GOT3 (cell line): ENCODE data around the gene SLC2A14.
"Not testable (repeated sequence)": the region's sequence is repeated elsewhere in the genome, so short reads cannot be mapped to it uniquely, and the experiment has no call there.

ENCODE experiments used
- DNase-seq: peaks from one replicate; lab custom pipeline; 2025; ENCODE audit warnings: mixed read lengths; lab: John Stamatoyannopoulos, UW

Gene SLC2A14

DNA sequence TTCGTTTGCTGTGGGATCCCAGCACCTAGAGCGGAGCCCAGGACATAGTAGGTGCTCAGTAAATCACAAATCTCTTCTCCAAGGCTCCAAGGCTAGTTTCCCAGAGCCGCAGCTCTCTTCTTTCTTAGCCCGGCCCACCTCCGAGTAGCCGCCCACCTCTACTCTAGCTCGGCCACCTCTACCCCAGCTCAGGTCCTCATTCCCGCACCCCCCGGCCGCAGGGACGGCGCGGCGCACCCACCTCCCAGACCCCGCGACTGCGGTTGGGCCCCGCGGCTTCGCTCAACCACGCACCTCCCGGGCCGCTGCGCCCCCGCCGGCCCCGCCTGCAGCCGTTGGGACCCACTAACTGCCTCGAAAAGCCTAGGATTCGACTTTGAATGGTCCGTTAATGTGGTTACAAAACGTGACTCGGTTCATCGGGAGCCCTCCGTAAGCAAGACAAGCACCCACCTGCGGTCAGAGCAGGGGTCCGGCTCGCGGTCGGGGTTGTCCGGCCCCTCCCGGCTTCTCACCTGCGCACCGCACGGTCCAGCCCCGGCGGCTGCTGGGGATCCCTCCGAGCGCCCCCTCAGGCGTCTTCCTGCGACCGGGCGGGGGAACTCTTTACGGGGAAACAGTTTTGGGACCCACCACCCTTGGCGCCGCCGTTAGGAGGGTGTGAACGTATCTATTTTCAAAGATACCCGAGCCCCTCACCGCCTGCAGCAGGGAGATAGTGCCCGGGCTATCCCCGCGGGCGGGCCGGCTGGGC lies at the start of gene SLC2A14:
Gene SLC2A14 (minus strand): TSS at position 350 of the 754 bp plus-strand sequence. CDS start 3,035 bp downstream, outside the sequence.
- DNase-seq, result no peak

DNA sequence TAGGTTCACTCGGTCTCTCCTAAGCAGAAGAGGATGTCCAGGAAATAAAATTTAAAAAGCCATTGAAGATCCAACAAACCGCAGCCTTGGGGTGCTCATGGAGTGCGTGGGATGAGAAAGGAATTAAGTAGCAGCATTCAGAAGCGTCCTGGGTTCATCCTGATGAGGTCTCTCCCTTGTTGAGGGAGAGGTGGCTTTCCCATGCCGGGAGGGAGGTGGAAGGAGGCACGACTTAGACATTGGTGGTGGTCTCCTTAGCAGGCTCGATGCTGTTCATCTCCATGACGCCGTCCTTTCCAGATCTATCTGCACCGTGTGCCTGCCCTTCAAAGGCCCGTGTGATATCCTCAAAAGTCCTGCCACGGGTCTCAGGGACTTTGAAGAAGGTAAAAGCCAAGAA lies 48.5 kb upstream of the SLC2A14 start:
- DNase-seq, result not testable (repeated sequence)

DNA sequence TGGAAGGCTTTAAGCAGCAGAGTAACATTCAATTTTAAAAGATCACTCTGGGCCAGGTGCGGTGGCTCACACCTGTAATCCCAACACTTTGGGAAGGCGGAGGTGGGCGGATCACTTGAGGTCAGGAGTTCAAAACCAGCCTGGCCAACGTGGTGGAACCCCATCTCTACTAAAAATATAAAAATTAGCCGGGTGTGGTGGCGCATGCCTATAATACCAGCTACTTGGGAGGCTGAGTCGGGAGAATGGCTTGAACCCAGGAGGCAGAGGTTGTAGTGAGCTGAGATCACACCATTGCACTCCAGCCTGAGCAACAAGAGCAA lies 45.5 kb upstream of the SLC2A14 start:
- DNase-seq, result not testable (repeated sequence)

DNA sequence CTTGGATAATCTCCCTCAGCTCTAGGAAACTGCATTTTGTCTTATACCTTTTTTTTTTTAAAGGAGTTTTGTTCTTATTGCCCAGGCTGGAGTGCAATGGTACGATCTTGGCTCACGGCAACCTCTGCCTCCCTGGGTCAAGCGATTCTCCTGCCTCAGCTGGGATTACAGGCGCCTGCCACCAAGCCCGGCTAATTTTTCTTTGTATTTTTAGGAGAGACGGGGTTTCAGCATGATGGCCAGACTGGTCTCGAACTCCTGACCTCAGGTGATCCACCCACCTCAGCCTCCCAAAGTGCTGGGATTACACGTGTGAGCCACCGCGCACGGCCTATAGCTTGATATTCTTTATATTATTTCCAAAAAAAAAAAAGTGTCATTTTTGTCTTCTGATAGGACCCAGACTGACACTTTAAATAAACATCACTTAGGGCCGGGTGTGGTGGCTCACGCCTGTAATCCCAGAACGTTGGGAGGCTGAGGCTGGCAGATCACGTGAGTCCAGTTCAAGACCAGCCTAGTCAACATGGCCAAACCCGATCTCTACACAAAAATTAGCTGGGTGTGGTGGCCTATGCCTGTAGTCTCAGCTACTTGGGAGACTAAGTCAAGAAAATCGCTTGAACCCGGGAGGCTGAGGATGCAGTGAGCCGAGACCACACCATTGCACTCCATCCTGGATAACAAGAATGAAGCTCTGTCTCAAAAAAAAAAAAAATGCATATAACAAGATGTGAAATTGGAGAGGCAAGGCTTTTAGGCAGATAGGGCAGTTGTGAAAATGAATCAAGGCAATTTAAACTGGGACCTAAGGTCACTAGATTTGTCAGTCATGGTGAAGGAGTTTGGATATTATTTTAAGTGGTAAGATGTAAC lies 44.9 kb upstream of the SLC2A14 start:
- no peak for DNase-seq

DNA sequence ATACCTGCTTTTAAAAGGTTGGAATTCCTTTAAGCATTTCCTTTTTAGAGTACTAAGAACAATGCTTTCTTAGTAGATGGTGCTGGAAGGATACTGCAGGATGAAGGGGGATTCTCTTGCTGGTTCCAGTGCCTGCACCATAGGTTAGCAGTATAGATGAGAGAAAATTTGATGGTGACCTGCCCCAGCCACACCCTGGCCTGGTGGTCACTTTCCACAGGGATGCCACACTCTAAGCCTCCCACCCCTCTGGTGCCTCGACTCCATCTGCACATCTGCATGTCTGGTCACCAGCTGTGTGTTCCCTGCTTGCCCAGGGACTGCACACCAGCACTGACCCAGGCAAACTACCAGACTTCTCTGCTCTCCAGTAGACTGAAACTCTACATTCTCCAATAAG lies 44.2 kb upstream of the SLC2A14 start:
- no peak for DNase-seq

DNA sequence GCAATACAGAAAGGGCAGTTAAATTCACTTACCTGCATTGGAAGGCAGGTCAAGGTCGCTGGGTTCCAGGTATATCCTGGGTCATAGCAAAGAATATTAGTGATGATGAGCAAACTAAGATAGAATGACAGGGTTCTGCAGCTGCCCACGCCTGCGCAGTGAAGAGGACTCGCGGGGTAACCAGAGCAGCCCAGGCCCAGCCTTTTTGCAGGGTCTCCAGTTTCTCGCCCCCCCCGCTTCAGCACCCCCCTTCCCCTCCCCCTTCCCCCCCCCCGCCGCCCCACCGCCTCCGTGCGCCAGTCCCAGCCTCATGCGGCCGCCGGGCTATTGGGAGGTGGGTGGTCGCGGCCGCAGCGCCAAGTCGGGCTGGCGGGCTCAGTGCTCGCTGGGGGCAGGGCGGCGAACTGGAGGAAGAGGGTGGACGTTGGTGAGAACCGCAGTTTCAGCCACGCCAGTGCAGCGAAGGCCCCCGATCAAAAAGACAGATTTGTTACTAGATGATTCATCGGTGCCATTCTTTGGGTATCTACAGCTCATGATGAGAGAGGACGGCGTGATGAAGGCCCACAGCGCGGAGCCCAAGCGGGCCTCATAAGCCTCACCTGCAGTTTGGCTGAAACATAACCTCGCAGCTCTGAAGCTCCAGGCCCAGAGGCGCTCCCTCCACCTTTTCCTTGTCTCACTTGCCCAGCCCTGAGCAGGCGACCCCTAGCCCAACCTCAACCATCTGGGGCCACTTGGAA lies 43.1 kb upstream of the SLC2A14 start:
- DNase-seq, result no peak

DNA sequence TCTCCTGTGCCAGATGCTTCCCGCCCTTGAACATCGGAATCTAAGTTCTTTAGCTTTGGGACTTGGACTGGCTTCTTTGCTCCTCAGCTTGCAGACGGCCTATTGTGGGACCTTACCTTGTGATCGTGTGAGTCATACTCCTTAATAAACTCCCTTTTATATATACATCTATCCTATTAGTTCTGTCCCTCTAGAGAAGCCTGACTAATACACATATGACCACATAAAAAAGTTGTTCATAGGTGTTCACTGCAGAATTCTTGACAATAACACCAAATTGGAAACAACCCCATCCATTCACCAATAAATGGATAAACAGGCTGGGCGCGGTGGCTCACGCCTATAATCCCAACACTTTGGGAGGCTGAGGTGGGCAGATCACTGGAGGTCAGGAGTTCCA lies 37.4 kb upstream of the SLC2A14 start:
- not testable (repeated sequence) for DNase-seq

DNA sequence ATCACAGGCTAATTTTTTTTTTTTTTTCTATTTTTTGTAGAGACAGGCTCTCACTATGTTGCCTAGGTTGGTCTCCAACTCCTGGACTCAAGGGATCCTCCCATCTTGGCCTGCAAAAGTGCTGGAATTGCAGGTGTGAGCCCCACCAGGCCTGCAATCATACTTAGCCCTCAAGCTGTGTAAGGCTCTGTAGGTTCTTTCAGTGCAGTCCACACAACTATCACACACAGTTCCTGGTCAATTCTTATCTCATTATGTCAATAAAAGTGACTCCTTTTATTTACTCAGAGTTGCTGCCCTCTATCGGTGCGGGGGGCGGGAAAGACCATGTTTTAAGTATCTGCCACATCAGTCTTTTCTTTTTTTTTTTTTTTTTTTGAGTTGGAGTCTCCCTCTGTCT lies 34.3 kb upstream of the SLC2A14 start:
- no peak for DNase-seq

DNA sequence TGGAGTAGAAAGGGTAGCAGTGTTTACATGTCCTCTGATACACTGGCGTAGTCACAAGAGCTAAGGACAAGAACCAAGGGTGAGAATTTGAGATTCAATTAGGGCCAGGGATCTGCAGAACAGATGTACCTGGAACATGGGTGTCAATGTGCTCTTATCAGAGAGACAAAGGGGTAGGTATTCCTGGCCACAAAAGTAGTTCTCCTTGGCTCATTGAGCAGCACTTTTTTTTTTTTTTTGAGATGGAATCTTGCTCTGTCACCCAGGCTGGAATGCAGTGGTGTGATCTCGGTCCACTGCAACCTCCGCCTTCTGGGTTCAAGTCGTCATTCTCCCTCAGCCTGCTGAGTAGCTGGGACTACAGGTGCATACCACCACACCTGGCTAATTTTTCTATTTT lies 33.6 kb upstream of the SLC2A14 start:
- not testable (repeated sequence) for DNase-seq

DNA sequence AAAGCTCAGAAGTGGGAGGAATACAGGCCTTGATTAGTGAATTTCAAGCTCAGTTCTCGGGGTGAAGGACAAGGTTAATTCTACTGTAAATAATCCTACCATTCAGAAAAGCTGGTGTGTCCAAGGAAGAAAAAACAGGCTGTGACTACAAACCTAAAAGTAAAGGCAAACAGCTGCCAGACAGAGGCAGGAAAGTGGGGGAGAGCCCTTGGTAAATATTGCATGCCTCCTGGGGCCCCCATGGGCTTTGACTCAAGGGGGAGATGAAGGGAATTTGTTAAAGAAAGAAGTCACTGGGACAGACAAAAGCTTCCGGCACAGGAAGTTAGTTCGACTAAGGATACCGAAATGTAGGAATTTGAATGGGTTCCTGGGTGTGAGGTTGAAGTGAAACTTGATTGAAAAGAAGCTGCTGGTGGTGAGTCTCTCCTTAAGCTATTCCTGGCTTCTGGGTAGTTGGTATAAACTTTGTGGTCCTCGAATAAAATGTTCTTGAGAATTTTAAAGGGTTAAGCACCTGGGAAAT lies 32.9 kb upstream of the SLC2A14 start:
- not testable (repeated sequence) for DNase-seq

DNA sequence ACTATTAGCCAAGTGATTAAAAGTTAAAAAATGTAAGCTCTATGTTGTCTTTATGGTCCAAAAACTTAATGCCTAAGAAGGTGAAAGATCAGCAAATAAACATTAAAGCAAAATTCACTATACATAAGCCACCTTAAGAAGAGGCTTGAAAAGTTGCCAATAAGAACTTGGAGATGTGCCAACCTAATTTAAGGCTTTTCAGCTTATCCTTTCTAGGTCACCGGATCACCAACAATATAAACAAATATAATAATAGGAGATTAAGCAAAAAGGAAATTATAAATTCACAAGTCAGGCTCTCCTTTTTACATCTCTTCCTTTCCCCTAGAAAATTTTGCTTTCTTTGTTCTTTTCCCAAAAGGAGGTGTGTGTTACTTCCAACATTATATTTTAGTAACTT lies 32.4 kb upstream of the SLC2A14 start:
- no peak for DNase-seq

DNA sequence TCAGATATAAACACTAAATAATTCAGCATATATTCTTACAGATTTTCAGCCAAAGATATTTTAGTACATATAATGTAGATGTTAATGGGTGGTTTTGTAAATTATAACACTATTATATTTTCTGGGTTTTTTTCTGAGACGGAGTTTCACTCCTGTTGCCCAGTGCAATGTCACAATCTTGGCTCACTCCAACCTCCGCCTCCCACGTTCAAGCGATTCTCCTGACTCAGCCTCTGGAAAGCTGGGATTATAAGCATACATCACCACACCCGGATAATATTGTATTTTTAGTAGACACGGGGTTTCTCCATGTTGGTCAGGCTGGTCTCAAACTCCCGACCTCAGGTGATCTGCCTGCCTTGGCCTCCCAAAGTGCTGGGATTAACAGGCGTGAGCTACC lies 29.7 kb upstream of the SLC2A14 start:
- DNase-seq, result not testable (repeated sequence)

DNA sequence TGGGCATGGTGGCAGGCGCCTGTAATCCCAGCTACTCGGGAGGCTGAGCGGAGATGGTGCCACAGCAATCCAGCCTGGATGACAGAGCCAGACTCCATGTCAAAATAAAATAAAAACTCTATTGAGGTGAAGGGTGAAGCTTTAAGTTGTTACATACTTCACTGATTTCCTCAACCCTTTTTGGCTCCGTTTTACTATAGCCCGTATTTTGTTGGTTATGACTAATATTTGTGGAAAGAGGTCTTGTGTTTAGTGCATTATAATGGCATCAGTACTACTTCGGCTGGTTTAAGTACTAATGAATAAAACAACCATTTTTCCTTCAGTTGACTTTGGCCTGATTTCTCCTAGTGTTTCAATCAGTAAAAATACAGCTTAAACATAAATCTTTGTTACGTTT lies 27.0 kb upstream of the SLC2A14 start:
- no peak for DNase-seq

DNA sequence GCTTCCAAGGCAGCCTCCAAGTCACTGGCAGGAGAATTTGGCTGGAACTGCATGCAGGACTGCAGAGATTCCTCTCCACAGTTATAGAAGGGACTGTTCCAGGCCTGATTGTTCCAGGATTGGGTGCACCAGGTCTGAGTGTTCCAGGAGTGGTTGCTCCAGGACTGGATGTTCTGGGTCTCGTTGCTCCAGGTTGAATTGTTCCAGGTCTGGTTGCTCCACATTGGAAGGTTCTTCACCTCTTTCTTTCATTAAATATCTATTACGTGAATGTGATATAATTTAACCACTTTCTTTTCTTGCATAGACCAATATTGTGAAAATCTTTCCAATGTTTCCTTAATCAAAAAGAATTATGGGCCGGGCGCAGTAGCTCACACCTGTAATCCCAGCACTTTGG lies 24.0 kb upstream of the SLC2A14 start:
- DNase-seq, result not testable (repeated sequence)

DNA sequence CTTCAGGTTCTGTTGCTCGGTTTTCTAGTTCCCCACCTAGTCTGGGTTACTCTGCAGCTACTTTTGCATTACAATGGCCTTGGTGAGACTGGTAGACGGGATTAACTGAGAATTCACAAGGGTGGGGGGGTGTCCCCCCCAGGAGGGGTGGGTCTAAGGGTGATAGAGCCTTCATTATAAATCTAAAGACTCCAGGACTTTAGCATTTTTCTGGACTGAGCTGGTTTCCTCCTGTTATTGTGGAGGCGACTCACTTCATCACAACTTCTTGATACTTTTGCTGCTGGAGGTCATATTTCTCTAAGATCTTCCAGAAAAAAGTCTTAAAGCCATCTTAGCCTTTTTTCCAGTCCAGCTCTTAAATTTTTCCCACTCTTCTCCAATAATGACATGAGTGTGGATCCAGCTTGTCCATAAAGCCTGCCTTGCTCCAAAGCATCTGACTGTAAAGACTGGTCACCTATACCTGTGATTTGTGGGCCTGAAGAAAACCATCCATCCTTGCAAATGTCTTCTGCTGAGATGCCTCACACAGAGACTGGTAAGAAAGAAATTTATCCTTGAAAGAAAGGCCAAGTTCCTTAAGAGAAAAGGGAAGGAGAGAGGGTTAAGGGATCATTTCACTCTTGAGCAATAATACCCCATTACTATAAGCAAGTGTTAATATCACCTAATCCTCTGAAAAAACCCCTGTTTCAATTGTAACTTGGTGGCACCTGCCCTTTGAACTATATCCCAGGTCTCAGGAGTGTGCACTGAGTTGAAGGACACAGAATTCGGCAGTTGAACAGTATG lies 19.7 kb upstream of the SLC2A14 start:
- DNase-seq, result no peak

DNA sequence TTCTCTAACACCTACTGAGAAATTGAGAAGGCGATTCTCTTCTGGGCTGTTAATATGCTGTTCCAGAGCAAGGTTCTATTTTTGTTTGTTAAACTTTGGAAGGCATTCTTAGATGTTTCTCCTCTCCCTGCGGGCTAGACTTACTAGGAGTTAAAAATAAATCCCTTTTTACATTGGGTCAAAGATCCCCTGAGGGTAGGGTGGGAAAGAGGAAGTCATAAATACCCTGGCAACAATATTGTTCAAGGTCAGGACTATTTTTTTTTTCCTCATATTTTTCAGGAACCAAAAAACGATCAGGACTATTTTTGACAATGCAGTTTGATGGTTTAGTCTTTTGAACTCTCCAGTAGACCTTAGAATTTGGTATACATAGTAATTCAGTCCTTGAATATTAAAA lies 12.0 kb upstream of the SLC2A14 start:
- no peak for DNase-seq

DNA sequence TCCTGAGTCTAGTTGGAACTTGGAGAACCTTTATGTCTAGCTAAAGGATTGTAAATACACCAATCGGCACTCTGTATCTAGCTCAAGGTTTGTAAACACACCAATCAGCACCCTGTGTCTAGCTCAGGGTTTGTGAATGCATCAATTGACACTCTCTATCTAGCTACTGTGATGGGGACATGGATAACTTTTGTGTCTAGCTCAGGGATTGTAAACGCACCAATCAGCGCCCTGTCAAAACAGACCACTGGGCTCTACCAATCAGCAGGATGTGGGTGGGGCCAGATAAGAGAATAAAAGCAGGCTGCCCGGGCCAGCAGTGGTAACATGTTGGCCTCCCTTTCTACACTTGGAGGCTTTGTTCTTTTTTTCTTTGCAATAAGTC lies 9.0 kb upstream of the SLC2A14 start:
- not testable (repeated sequence) for DNase-seq

DNA sequence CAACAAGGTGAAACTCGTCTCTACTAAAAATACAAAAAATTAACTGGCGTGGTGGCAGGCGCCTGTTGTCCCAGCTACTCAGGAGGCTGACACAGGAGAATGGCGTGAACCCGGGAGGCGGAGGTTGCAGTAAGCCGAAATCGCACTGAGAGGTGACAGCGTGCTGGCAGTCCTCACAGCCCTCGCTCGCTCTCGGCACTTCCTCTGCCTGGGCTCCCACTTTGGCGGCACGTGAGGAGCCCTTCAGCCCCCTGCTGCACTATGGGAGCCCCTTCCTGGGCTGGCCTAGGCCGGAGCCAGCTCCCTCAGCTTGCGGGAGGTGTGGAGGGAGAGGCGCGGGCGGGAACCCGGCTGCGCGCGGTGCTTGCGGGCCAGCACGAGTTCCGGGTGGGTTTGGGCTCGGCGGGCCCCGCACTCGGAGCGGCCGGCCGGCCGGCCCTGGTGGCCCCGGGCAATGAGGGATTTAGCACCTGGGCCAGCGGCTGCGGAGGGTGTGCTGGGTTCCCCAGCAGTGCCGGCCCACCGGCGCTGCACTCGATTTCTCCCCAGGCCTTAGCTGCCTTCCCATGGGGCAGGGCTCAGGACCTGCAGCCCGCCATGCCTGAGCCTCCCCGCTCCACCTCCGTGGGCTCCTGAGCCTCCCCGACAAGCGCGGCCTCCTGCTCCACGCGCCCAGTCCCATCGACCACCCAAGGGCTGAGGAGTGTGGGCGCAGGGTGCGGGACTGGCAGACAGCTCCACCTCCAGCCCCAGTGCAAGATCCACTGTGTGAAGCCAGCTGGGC lies 8.4 kb upstream of the SLC2A14 start:
- DNase-seq, result not testable (repeated sequence)

DNA sequence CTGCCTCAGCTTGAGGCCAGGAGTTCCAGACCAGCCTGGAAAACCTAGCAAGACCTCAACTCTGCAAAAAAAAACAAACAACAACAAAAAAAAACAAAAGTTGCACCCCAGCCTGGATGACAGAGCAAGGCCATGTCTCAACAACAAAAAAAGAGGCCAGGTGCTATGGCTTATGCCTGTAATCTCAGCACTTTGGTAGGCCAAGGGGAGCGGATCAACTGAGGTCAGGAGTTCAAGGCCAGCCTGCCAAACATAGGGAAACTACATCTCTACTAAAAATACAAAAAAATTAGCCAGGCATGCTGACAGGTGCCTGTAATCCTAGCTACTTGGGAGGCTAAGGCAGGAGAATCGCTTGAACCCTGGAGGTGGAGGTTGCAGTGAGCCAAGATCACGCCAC lies 6.5 kb upstream of the SLC2A14 start:
- no peak for DNase-seq

DNA sequence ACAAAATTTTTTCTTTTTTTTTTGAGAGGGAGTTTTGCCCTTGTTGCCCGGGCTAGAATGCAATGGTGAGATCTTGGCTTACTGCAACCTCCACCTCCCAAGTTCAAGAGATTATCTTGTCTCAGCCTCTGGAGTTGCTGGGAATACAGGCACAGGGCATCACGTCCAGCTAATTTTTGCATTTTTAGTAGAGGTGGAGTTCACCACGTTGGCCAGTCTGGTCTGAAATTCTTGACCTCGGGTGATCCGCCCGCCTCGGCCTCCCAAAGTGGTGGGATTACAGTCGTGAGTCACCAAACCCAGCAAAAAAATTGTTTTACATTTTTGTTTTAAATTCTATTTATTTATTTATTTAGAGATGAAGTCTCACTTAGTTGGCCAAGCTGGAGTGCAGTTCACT lies 4.7 kb upstream of the SLC2A14 start:
- no peak for DNase-seq

DNA sequence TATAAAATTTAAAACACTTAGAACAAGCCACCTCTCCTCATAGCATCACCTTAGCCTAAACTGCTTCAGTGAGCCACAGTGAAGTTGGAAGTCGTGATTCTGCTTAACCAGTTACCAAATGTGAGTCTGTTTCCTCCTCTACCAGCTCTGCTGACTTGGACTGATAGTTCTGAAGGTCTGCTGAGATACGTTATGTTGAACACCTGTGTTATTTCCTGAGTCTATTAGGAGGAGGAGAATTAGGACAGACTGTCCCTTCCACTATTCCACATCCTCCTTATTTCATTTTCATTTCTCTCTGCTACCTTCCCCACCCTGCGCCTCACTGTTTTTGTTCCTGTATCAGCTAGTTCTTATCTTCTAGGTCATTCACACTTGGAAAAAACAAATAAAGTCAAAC lies 2.4 kb downstream of the SLC2A14 start:
- no peak for DNase-seq
